B cell (primary cell): Measurements from ENCODE around the gene CLCF1. TPM values are rescaled to one million over a fixed set of nuclear protein-coding genes. Genes with fewer than 3 reads are reported as not detected.
A peak's percentile ranks its signal among the peaks of the same experiment; 100 is the strongest.

Experiments used
- ATAC-seq: fragments of 200-7000 bp; cut with Tn5 transposase; one replicate; pipeline ENCODE4 v1.10.0; 2021; ENCODE audit warnings: low read depth, mild to moderate bottlenecking, moderate number of reproducible peaks, moderate library complexity
- CTCF ChIA-PET: fragments of 350-600 bp; sonication (Branson Sonifier 250); formaldehyde crosslinking; loops from one replicate; lab custom pipeline; 2021; ENCODE audit warnings: antibody characterized with exemption, inconsistent platforms; lab: Charles Lee
- POLR2A ChIA-PET: fragments of 350-600 bp; sonication (Branson Sonifier 250); formaldehyde crosslinking; loops from one replicate; lab custom pipeline; 2021; ENCODE audit warnings: antibody characterized with exemption; lab: Charles Lee
- DNase-seq: peaks from one replicate; pipeline ENCODE4 v3.0.0; 2013
- H2AFZ ChIP-seq: 2 replicates; pipeline ENCODE4 v1.6.1; 2012; ENCODE audit warnings: mild to moderate bottlenecking, low read depth, low read length; ENCODE audit not compliant: insufficient read depth, poor library complexity, severe bottlenecking
- H3K27ac ChIP-seq, 2 donors: 1 replicate in 1 of 2; 2 replicates in 1 of 2; pipeline ENCODE4 v1.5.1; 2012 to 2013; ENCODE audit warnings: low read length in 2 of 2, mild to moderate bottlenecking in 2 of 2, moderate library complexity in 1 of 2
- H3K27me3 ChIP-seq, 4 experiments: fragments of 200-600 bp in 1 of 4; sonication (generic) in 1 of 4; replicated peaks in 1 of 4; 1 replicate in 2 of 4; 2 replicates in 2 of 4; pipeline versions ENCODE4 v1.6.1 to v1.7.0; 2013 to 2016; ENCODE audit warnings: low read length in 3 of 4, mild to moderate bottlenecking in 2 of 4, mixed read lengths in 1 of 4, moderate library complexity in 1 of 4; ENCODE audit not compliant: insufficient read depth in 4 of 4, control insufficient read depth in 3 of 4; ENCODE audit errors: control extremely low read depth in 1 of 4
- H3K36me3 ChIP-seq, 2 experiments: replicated peaks in 1 of 2; 1 replicate in 1 of 2; 2 replicates in 1 of 2; pipeline versions ENCODE4 v1.6.1 to v1.7.1; 2013; ENCODE audit warnings: low read length in 1 of 2; ENCODE audit not compliant: insufficient read depth in 2 of 2, control insufficient read depth in 1 of 2; ENCODE audit errors: control extremely low read depth in 1 of 2, extremely low read depth in 1 of 2
- H3K4me1 ChIP-seq, 2 donors: fragments of 200-600 bp in 1 of 2; sonication (generic) in 1 of 2; 1 replicate in 1 of 2; 2 replicates in 1 of 2; pipeline versions ENCODE4 v1.5.1 to v1.6.1; 2013 to 2017; ENCODE audit warnings: low read length in 2 of 2; ENCODE audit not compliant: control insufficient read depth in 2 of 2, insufficient read depth in 2 of 2
- H3K4me2 ChIP-seq: replicated peaks from 2 replicates; pipeline ENCODE3; 2012; ENCODE audit warnings: mild to moderate bottlenecking, low read depth, low read length; ENCODE audit not compliant: poor library complexity, severe bottlenecking
- H3K4me3 ChIP-seq, 5 experiments: fragments of 200-600 bp in 1 of 5; sonication (generic) in 1 of 5; 1 replicate in 3 of 5; 2 replicates in 2 of 5; pipeline versions ENCODE4 v1.5.1 to v1.7.0; 2011 to 2016; ENCODE audit warnings: low read length in 4 of 5, mild to moderate bottlenecking in 4 of 5, low read depth in 2 of 5, control low read depth in 1 of 5, moderate library complexity in 1 of 5; ENCODE audit not compliant: insufficient read depth in 1 of 5; ENCODE audit errors: control extremely low read depth in 1 of 5, extremely low read depth in 1 of 5
- H3K79me2 ChIP-seq: fragments of 200-600 bp; sonication (generic); one replicate; pipeline ENCODE4 v1.6.0; 2016; ENCODE audit warnings: low read length; ENCODE audit not compliant: control insufficient read depth, insufficient read depth
- H3K9ac ChIP-seq: fragments of 200-600 bp; sonication (generic); 2 replicates; pipeline ENCODE4 v1.6.1; 2017; ENCODE audit warnings: mild to moderate bottlenecking, low read length, moderate library complexity
- H3K9me3 ChIP-seq, 3 donors: one replicate each; pipeline versions ENCODE4 v1.6.1 to v1.7.1; 2013; ENCODE audit warnings: low read length in 2 of 3; ENCODE audit not compliant: control insufficient read depth in 2 of 3, insufficient read depth in 1 of 3; ENCODE audit errors: control extremely low read depth in 1 of 3
- H4K20me1 ChIP-seq: 2 replicates; pipeline ENCODE4 v1.6.0; 2012; ENCODE audit warnings: mild to moderate bottlenecking, low read length; ENCODE audit not compliant: insufficient read depth, control insufficient read depth, poor library complexity, severe bottlenecking
- H3K27ac Mint-ChIP-seq: one replicate; pipeline ENCODE4 v1.8.0; 2021; ENCODE audit warnings: mixed read lengths
- H3K27me3 Mint-ChIP-seq: one replicate; pipeline ENCODE4 v1.8.0; 2021; ENCODE audit warnings: mixed read lengths
- H3K4me1 Mint-ChIP-seq: one replicate; pipeline ENCODE4 v1.8.0; 2021; ENCODE audit warnings: mixed read lengths
- H3K4me3 Mint-ChIP-seq: one replicate; pipeline ENCODE4 v1.8.0; 2021; ENCODE audit warnings: mixed read lengths
- H3K9me3 Mint-ChIP-seq: one replicate; pipeline ENCODE4 v1.8.0; 2022; ENCODE audit warnings: mixed read lengths; ENCODE audit not compliant: insufficient read depth
- EZH2 ChIP-seq: IDR thresholded peaks from 2 replicates; pipeline ENCODE4 v1.6.1; 2012; ENCODE audit warnings: borderline replicate concordance, low read depth, mild to moderate bottlenecking, moderate library complexity, low read length; ENCODE audit not compliant: insufficient read depth, poor library complexity, severe bottlenecking
- WGBS: methylation state at CpG from one replicate; pipeline ENCODE4 v1.1.5; 2013; ENCODE audit warnings: missing lambda C conversion rate; ENCODE audit not compliant: insufficient coverage; 5-methylcytosine and 5-hydroxymethylcytosine counted together
- intact Hi-C: fragments of 100-400 bp; cut with micrococcal nuclease; formaldehyde crosslinking; loops from one replicate; pipeline ENCODE4 v1.10.0; 2022
- polyA plus RNA-seq: library from polyadenylated mRNA; depleted of rRNA; stranded (reverse); fragments of >200 nt; gene quantifications from 2 replicates; pipeline ENCODE4 v1.2.3, GENCODE V29; 2012
- total RNA-seq, 2 donors: library from RNA; stranded (reverse); fragments of 120-200 nt in 1 of 2; gene quantifications; 1 replicate in 1 of 2; 2 replicates in 1 of 2; pipeline versions ENCODE4 v1.2.3 to v1.2.4, GENCODE V29; 2013 to 2022
- TF ChIP-seq, protein P1 (sequence below): fragments of 200-600 bp; IDR thresholded peaks from one replicate; pipeline ENCODE4 v1.8.0; 2022; ENCODE audit warnings: antibody characterized with exemption, mild to moderate bottlenecking

Gene CLCF1
- total and polyA plus RNA-seq, 2 donors (not counting 1 experiment from before 2014, with no cell fraction given) = 29.1 to 44.6 TPM

DNA sequence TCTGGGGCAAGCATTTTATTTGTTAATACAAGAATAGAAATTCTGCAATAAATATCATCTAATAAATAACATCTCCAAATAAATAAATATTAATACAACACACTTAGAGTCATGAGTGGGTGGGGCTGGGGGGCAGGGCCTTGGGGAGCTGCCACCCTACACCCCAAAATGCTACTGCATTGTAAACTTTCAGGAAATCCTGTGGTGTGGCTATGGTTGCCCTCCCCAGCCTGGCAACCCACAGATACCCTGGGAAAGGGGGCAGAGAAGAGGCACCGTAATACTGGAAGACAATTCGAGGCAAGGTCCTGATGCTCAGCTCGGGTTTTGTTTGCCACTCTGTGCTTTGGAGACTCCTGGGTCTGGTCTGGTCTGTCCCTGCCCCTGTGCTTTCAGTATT lies 9.2 kb downstream of the CLCF1 start:
- peaks cover 58% of the 10 kb centered on the region for H3K79me2 ChIP-seq
- no peak overlapping the region for H3K9ac ChIP-seq
- Mint-ChIP-seq H3K27ac (peak overlapping the region; percentile 90), H3K27me3 (no peaks in the 10 kb centered on the region), H3K9me3 (no peaks in the 10 kb centered on the region), H3K4me1 (peaks cover 75% of the 10 kb centered on the region), H3K4me3 (peak overlapping the region; percentile 80)
- WGBS = 35% methylated on average over 3 of the region's 3 CpGs
- no peak overlapping the region for H2AFZ ChIP-seq
- TF ChIP-seq, protein P1, sequence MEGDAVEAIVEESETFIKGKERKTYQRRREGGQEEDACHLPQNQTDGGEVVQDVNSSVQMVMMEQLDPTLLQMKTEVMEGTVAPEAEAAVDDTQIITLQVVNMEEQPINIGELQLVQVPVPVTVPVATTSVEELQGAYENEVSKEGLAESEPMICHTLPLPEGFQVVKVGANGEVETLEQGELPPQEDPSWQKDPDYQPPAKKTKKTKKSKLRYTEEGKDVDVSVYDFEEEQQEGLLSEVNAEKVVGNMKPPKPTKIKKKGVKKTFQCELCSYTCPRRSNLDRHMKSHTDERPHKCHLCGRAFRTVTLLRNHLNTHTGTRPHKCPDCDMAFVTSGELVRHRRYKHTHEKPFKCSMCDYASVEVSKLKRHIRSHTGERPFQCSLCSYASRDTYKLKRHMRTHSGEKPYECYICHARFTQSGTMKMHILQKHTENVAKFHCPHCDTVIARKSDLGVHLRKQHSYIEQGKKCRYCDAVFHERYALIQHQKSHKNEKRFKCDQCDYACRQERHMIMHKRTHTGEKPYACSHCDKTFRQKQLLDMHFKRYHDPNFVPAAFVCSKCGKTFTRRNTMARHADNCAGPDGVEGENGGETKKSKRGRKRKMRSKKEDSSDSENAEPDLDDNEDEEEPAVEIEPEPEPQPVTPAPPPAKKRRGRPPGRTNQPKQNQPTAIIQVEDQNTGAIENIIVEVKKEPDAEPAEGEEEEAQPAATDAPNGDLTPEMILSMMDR = no peak
- no peak for TF ChIP-seq EZH2
- peaks cover 63 to 64% of the 10 kb centered on the region in 2 donors for H3K4me1 ChIP-seq
- no peaks in the 10 kb centered on the region for H3K27me3 ChIP-seq
- intact Hi-C loops = no loop called here
- no peak overlapping the region for H3K4me3 ChIP-seq
- peaks cover 48% of the 10 kb centered on the region for H4K20me1 ChIP-seq
- H3K27ac ChIP-seq = peak overlapping the region; percentile 50 to 70
- peak overlapping the region; percentile 93 for H3K4me2 ChIP-seq
- DNase-seq (no peak), ATAC-seq (no peak)
- CTCF ChIA-PET = interaction anchor here (39.5 to 42.2 kb wide), 2 partner anchors 7 to 9 kb away, joined by 2379 read pairs; partner anchors contain the start of genes CLCF1, POLD4 and RAD9A
- peaks cover 0 to 37% of the 10 kb centered on the region in 2 experiments for H3K36me3 ChIP-seq
- H3K9me3 ChIP-seq = no peaks in the 10 kb centered on the region
- POLR2A ChIA-PET = interaction anchor here (0.7 to 1.9 kb wide), 3 partner anchors 10 to 37 kb away, joined by 4 to 6 read pairs (median 5); partner anchors contain the start of gene PPP1CA
